OCI-LY1 (cell line): Measurements from ENCODE around the gene WDR59.

ENCODE experiments used
- H2AFZ ChIP-seq: fragments of 200-600 bp; sonication (generic), shearing (Covaris generic); 2 replicates; pipeline ENCODE4 v1.6.0; 2014; ENCODE audit warnings: antibody characterized with exemption, mild to moderate bottlenecking, low read length
- H3F3A ChIP-seq: fragments of 200-600 bp; sonication (generic), shearing (Covaris generic); 2 replicates; pipeline ENCODE4 v1.6.0; 2014; ENCODE audit warnings: mild to moderate bottlenecking, antibody characterized with exemption, low read length, moderate library complexity; ENCODE audit not compliant: insufficient read depth
- H3K27ac ChIP-seq: fragments of 200-600 bp; sonication (generic); 2 replicates; pipeline ENCODE4 v1.5.1; 2014; ENCODE audit warnings: low read length, mixed run types, mild to moderate bottlenecking, low read depth; ENCODE audit not compliant: poor library complexity, severe bottlenecking
- H3K27me3 ChIP-seq: fragments of 200-600 bp; sonication (generic); 2 replicates; pipeline ENCODE4 v1.6.0; 2014; ENCODE audit warnings: antibody characterized with exemption, mild to moderate bottlenecking, low read length, moderate library complexity; ENCODE audit not compliant: insufficient read depth
- H3K36me3 ChIP-seq: fragments of 200-600 bp; sonication (generic); 2 replicates; pipeline ENCODE4 v1.6.1; 2014; ENCODE audit warnings: mild to moderate bottlenecking, antibody characterized with exemption, low read length, moderate library complexity, mixed read lengths; ENCODE audit not compliant: insufficient read depth
- H3K4me1 ChIP-seq: fragments of 200-600 bp; sonication (generic); 2 replicates; pipeline ENCODE4 v1.5.1; 2014; ENCODE audit warnings: mild to moderate bottlenecking, low read length, moderate library complexity; ENCODE audit not compliant: insufficient read depth, severe bottlenecking
- H3K4me2 ChIP-seq: fragments of 200-600 bp; sonication (generic), shearing (Covaris generic); 2 replicates; pipeline ENCODE4 v1.6.1; 2014; ENCODE audit warnings: low read length
- H3K4me3 ChIP-seq: fragments of 200-600 bp; sonication (generic); 2 replicates; pipeline ENCODE4 v1.5.1; 2014; ENCODE audit warnings: low read length, low read depth, mild to moderate bottlenecking, mixed read lengths; ENCODE audit not compliant: poor library complexity, severe bottlenecking
- H3K79me2 ChIP-seq: fragments of 200-600 bp; shearing (Covaris generic); 2 replicates; pipeline ENCODE4 v1.6.1; 2016; ENCODE audit warnings: mixed run types, low read length, mixed read lengths; ENCODE audit not compliant: insufficient read depth
- H3K9ac ChIP-seq: fragments of 200-600 bp; sonication (generic), shearing (Covaris generic); 2 replicates; pipeline ENCODE4 v1.6.1; 2014; ENCODE audit warnings: mild to moderate bottlenecking, low read length, mixed read lengths
- H3K9me2 ChIP-seq: fragments of 200-600 bp; sonication (generic), shearing (Covaris generic); 2 replicates; pipeline ENCODE4 v1.6.1; 2014; ENCODE audit warnings: low read depth, mild to moderate bottlenecking, low read length, mixed read lengths
- H3K9me3 ChIP-seq: fragments of 200-600 bp; shearing (Covaris generic); 2 replicates; pipeline ENCODE4 v1.6.1; 2014; ENCODE audit warnings: low read length, mixed read lengths
- H4K20me1 ChIP-seq: fragments of 200-600 bp; sonication (generic), shearing (Covaris generic); 2 replicates; pipeline ENCODE4 v1.6.0; 2016; ENCODE audit warnings: mild to moderate bottlenecking, low read length; ENCODE audit not compliant: insufficient read depth
- CTCF ChIP-seq: fragments of 200-600 bp; sonication (generic), shearing (Covaris generic); IDR thresholded peaks from 2 replicates; pipeline ENCODE4 v1.5.1; 2017; ENCODE audit warnings: mild to moderate bottlenecking, antibody characterized with exemption, low read length, moderate library complexity, mixed read lengths
- EZH2 ChIP-seq: fragments of 200-600 bp; sonication (generic), shearing (Covaris generic); IDR thresholded peaks from 2 replicates; pipeline ENCODE4 v1.8.0; 2017; ENCODE audit warnings: borderline replicate concordance, mixed run types, mild to moderate bottlenecking, antibody characterized with exemption, low read length, moderate library complexity, mixed read lengths

Gene WDR59

GRCh38 chr16:75011634-75012307 is 26.8 kb upstream of the WDR59 start:
- H3K9ac ChIP-seq, result no peak overlapping the region
- H3K27ac ChIP-seq, result no peak overlapping the region
- H3K4me3 ChIP-seq, result no peak overlapping the region
- no peak overlapping the region for H2AFZ ChIP-seq
- no peaks in the 10 kb centered on the region for H3F3A ChIP-seq
- H3K9me3 ChIP-seq, result no peaks in the 10 kb centered on the region
- no peaks in the 10 kb centered on the region; the same call in 1 of the 2 replicates for H3K27me3 ChIP-seq
- H3K4me2 ChIP-seq, result no peak overlapping the region
- H3K36me3 ChIP-seq, result no peaks in the 10 kb centered on the region
- no peaks in the 10 kb centered on the region for H3K9me2 ChIP-seq
- no peaks in the 10 kb centered on the region for H4K20me1 ChIP-seq
- H3K79me2 ChIP-seq, result no peaks in the 10 kb centered on the region
- H3K4me1 ChIP-seq, result no peaks in the 10 kb centered on the region
- no peak for TF ChIP-seq CTCF
- TF ChIP-seq EZH2, result no peak

GRCh38 chr16:75010427-75010826 is 25.5 kb upstream of the WDR59 start:
- no peak overlapping the region for H3K4me3 ChIP-seq
- H3F3A ChIP-seq, result no peaks in the 10 kb centered on the region
- no peak overlapping the region for H3K9ac ChIP-seq
- no peaks in the 10 kb centered on the region for H3K9me3 ChIP-seq
- H3K27me3 ChIP-seq, result no peaks in the 10 kb centered on the region; the same call in 1 of the 2 replicates
- no peaks in the 10 kb centered on the region for H3K36me3 ChIP-seq
- H4K20me1 ChIP-seq, result no peaks in the 10 kb centered on the region
- H3K27ac ChIP-seq, result no peak overlapping the region
- H3K4me2 ChIP-seq, result no peak overlapping the region
- no peak overlapping the region for H2AFZ ChIP-seq
- H3K4me1 ChIP-seq, result no peaks in the 10 kb centered on the region
- no peaks in the 10 kb centered on the region for H3K79me2 ChIP-seq
- H3K9me2 ChIP-seq, result no peaks in the 10 kb centered on the region
- no peak for TF ChIP-seq EZH2
- TF ChIP-seq CTCF, result no peak

DNA sequence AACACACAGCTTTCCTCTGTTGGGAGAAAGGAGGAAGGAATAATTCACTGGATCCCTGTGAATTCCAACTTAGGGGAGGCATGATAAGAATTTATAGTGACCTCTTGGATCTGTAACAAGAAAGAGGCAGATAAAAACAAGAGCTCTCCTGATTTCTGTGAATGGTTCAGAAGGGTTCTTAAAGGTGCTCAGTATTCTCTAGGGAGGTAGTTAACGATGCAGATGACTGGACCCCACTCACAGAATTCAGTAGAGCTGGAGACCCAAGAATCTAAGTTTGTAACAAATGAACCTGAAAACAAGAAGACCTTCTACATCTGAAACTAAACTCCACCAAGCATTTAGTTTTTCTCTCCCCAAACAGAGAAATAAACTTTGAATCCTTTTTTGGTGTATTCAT is 22.5 kb upstream of the WDR59 start:
- Histone ChIP-seq H3K4me2 (no peak overlapping the region), H3K36me3 (no peaks in the 10 kb centered on the region), H3K27ac (no peak overlapping the region), H3K4me3 (no peak overlapping the region), H3K9me2 (no peaks in the 10 kb centered on the region), H3K9ac (no peak overlapping the region), H3K27me3 (peaks cover 5% of the 10 kb centered on the region; the same call in 1 of the 2 replicates), H3F3A (no peaks in the 10 kb centered on the region), H4K20me1 (no peaks in the 10 kb centered on the region), H2AFZ (no peak overlapping the region), H3K79me2 (no peaks in the 10 kb centered on the region), H3K9me3 (no peaks in the 10 kb centered on the region), H3K4me1 (no peaks in the 10 kb centered on the region)
- TF ChIP-seq EZH2 (no peak), CTCF (no peak)
